ENCODE results near the gene CHN2.
"Not testable (repeated sequence)": the region's sequence is repeated elsewhere in the genome, so short reads cannot be mapped to it uniquely, and the experiment has no call there.

CHN2 gene

GRCh38 chr7:29262191-29262917 is 67.8 kb downstream of the CHN2 start:
- DNase-seq, result no peak

- not testable (repeated sequence) for DNase-seq
Observed at GRCh38 chr7:29263601-29264207, 69.1 kb downstream of the CHN2 start.

- no peak for DNase-seq
Observed at GRCh38 chr7:29265208-29265923, 70.8 kb downstream of the CHN2 start.

GRCh38 chr7:29269935-29270334 is 75.4 kb downstream of the CHN2 start:
- DNase-seq, result no peak

- DNase-seq, result no peak
Observed at GRCh38 chr7:29270594-29271318, 76.2 kb downstream of the CHN2 start.

- no peak for DNase-seq
Observed at GRCh38 chr7:29271319-29271658, 76.7 kb downstream of the CHN2 start.

GRCh38 chr7:29272057-29272456 is 77.5 kb downstream of the CHN2 start:
- no peak for DNase-seq

- DNase-seq, result no peak
Observed at GRCh38 chr7:29274146-29275017, 79.8 kb downstream of the CHN2 start.

GRCh38 chr7:29275018-29275318 is 80.4 kb downstream of the CHN2 start:
- DNase-seq, result no peak

GRCh38 chr7:29275493-29275892 is 80.9 kb downstream of the CHN2 start:
- no peak for DNase-seq

- no peak for DNase-seq
Observed at GRCh38 chr7:29276199-29276598, 81.6 kb downstream of the CHN2 start.

- DNase-seq, result no peak
Observed at GRCh38 chr7:29276806-29277205, 82.2 kb downstream of the CHN2 start.

GRCh38 chr7:29277436-29278215 is 83.1 kb downstream of the CHN2 start:
- no peak for DNase-seq

GRCh38 chr7:29278337-29279069 is 83.9 kb downstream of the CHN2 start:
- DNase-seq, result no peak

GRCh38 chr7:29281782-29282541 is 87.4 kb downstream of the CHN2 start:
- peak; percentile 16 to 34 for DNase-seq

GRCh38 chr7:29282819-29283414 is 88.3 kb downstream of the CHN2 start:
- DNase-seq, result no peak

GRCh38 chr7:29284696-29285443 is 90.3 kb downstream of the CHN2 start:
- no peak for DNase-seq

GRCh38 chr7:29285444-29285793 is 90.8 kb downstream of the CHN2 start:
- peak in 1 of 2 experiments; percentile 68 for DNase-seq

- no peak for DNase-seq
Observed at GRCh38 chr7:29285861-29286260, 91.3 kb downstream of the CHN2 start.

Data from NCI-H1930 (cell line).